IMR-90 (cell line): ENCODE results near the gene MRC2. TPM values are rescaled to one million over a fixed set of nuclear protein-coding genes. Genes with fewer than 3 reads are reported as not detected.
"Not testable (repeated sequence)": the region's sequence is repeated elsewhere in the genome, so short reads cannot be mapped to it uniquely, and the experiment has no call there.

Experiments
- ATAC-seq: fragments of 200-7000 bp; cut with Tn5 transposase; 2 replicates; pipeline ENCODE4 v1.9.1; 2020; ENCODE audit warnings: low read depth, mild to moderate bottlenecking, moderate library complexity
- BruUV-seq: library from RNA; stranded (reverse); fragments of 400-500 nt; replicated peaks from 2 replicates; lab custom pipeline; 2021; lab: Mats Ljungman, UMichigan
- CTCF ChIA-PET: fragments of 300-600 bp; formaldehyde crosslinking; extraction: SDS; loops from one replicate; lab custom pipeline; 2021; ENCODE audit warnings: antibody characterized with exemption; lab: Yijun Ruan, JAX
- POLR2A ChIA-PET: fragments of 300-600 bp; sonication (Branson Sonifier 250); formaldehyde crosslinking; loops from one replicate; lab custom pipeline; 2022; ENCODE audit warnings: antibody characterized with exemption; ENCODE audit not compliant: unreplicated experiment; lab: Charles Lee
- DNase-seq: peaks from one replicate; pipeline ENCODE4 v3.0.0; 2013
- H2AFZ ChIP-seq: replicated peaks from 2 replicates; pipeline ENCODE3; 2013; ENCODE audit warnings: low read length, mild to moderate bottlenecking; ENCODE audit not compliant: poor library complexity
- H2AK5ac ChIP-seq: 2 replicates; pipeline ENCODE4 v1.6.1; 2013; ENCODE audit warnings: low read depth, low read length, inconsistent platforms
- H2AK9ac ChIP-seq: replicated peaks from 2 replicates; pipeline ENCODE3; 2013; ENCODE audit warnings: mild to moderate bottlenecking, low read depth, low read length, moderate library complexity; ENCODE audit not compliant: poor library complexity
- H2BK120ac ChIP-seq: 2 replicates; pipeline ENCODE4 v1.6.1; 2013; ENCODE audit warnings: low read depth, low read length, inconsistent platforms
- H2BK15ac ChIP-seq: 3 replicates; pipeline ENCODE4 v1.6.1; 2013; ENCODE audit warnings: low read depth, low read length, inconsistent platforms
- H2BK20ac ChIP-seq: 2 replicates; pipeline ENCODE4 v1.6.1; 2013; ENCODE audit warnings: low read depth, mild to moderate bottlenecking, inconsistent platforms, low read length, moderate library complexity
- H2BK5ac ChIP-seq: 2 replicates; pipeline ENCODE4 v1.6.1; 2013; ENCODE audit warnings: mild to moderate bottlenecking, low read depth, low read length, inconsistent platforms; ENCODE audit not compliant: poor library complexity, severe bottlenecking
- H3K14ac ChIP-seq: replicated peaks from 2 replicates; pipeline ENCODE4 v1.6.1; 2013; ENCODE audit warnings: low read depth, low read length, inconsistent platforms
- H3K18ac ChIP-seq: 2 replicates; pipeline ENCODE4 v1.6.1; 2013; ENCODE audit warnings: low read depth, low read length, control low read depth
- H3K23ac ChIP-seq: 2 replicates; pipeline ENCODE4 v1.6.1; 2013; ENCODE audit warnings: low read depth, low read length, inconsistent platforms
- H3K27ac ChIP-seq: 2 replicates; pipeline ENCODE4 v1.5.1; 2013; ENCODE audit warnings: mild to moderate bottlenecking, control low read depth, low read length; ENCODE audit not compliant: insufficient read depth
- H3K27me3 ChIP-seq: 2 replicates; pipeline ENCODE4 v1.6.1; 2013; ENCODE audit warnings: low read length; ENCODE audit not compliant: control insufficient read depth, insufficient read depth
- H3K36me3 ChIP-seq: 2 replicates; pipeline ENCODE4 v1.6.1; 2013; ENCODE audit warnings: low read length, mixed read lengths; ENCODE audit not compliant: control insufficient read depth, insufficient read depth
- H3K4ac ChIP-seq: 2 replicates; pipeline ENCODE4 v1.6.1; 2013; ENCODE audit warnings: low read depth, low read length, inconsistent platforms
- H3K4me1 ChIP-seq: 2 replicates; pipeline ENCODE4 v1.6.1; 2013; ENCODE audit warnings: low read length, mixed read lengths; ENCODE audit not compliant: control insufficient read depth, insufficient read depth
- H3K4me2 ChIP-seq: 2 replicates; pipeline ENCODE4 v1.6.1; 2013; ENCODE audit warnings: low read depth, mild to moderate bottlenecking, control low read depth, low read length, moderate library complexity
- H3K4me3 ChIP-seq: 2 replicates; pipeline ENCODE4 v1.5.1; 2013; ENCODE audit warnings: low read depth, mild to moderate bottlenecking, control low read depth, low read length, moderate library complexity; ENCODE audit not compliant: insufficient read depth
- H3K56ac ChIP-seq: 2 replicates; pipeline ENCODE4 v1.6.1; 2013; ENCODE audit warnings: low read length, inconsistent platforms; ENCODE audit not compliant: insufficient read depth; ENCODE audit errors: extremely low read depth
- H3K79me1 ChIP-seq, 2 experiments: 2 replicates each; pipeline ENCODE4 v1.6.1; 2013; ENCODE audit warnings: low read length in 2 of 2, inconsistent platforms in 1 of 2, low read depth in 1 of 2
- H3K9ac ChIP-seq: 2 replicates; pipeline ENCODE4 v1.6.1; 2013; ENCODE audit warnings: low read depth, low read length, control low read depth
- H3K9me1 ChIP-seq: 2 replicates; pipeline ENCODE4 v1.6.1; 2013; ENCODE audit warnings: low read length, inconsistent platforms; ENCODE audit not compliant: insufficient read depth
- H3K9me3 ChIP-seq: 2 replicates; pipeline ENCODE4 v1.6.1; 2013; ENCODE audit warnings: low read length; ENCODE audit not compliant: control insufficient read depth, insufficient read depth
- H4K20me1 ChIP-seq: 2 replicates; pipeline ENCODE4 v1.6.1; 2013; ENCODE audit warnings: low read length, inconsistent platforms; ENCODE audit not compliant: insufficient read depth
- H4K5ac ChIP-seq: 2 replicates; pipeline ENCODE4 v1.6.1; 2013; ENCODE audit warnings: mild to moderate bottlenecking, low read depth, low read length, control low read depth
- H4K8ac ChIP-seq, 2 experiments: 2 replicates each; pipeline ENCODE4 v1.6.1; 2013; ENCODE audit warnings: low read depth in 2 of 2, low read length in 2 of 2, control low read depth in 1 of 2, inconsistent platforms in 1 of 2
- H4K91ac ChIP-seq: 2 replicates; pipeline ENCODE4 v1.6.1; 2013; ENCODE audit warnings: low read depth, low read length, inconsistent platforms; ENCODE audit not compliant: insufficient read depth
- WGBS, 2 experiments: methylation state at CpG; one replicate each; pipeline versions ENCODE4 v1.1.5 to v1.1.7; 2013; ENCODE audit warnings: missing lambda C conversion rate in 2 of 2; ENCODE audit not compliant: insufficient read length in 1 of 2; ENCODE audit errors: extremely low coverage in 2 of 2; 5-methylcytosine and 5-hydroxymethylcytosine counted together
- dilution Hi-C: fragments of 300-500 bp; cut with HindIII; formaldehyde crosslinking; loops from one replicate; pipeline ENCODE4 v1.14.3; 2018; ENCODE audit warnings: low sequenced_read_pairs; ENCODE audit not compliant: unreplicated experiment
- in situ Hi-C: fragments of 300-500 bp; cut with MboI; formaldehyde crosslinking; loops from 3 replicates; pipeline ENCODE4 v1.14.3; 2019; ENCODE audit warnings: low sequenced_read_pairs, inconsistent platforms, mixed read lengths
- intact Hi-C: fragments of 100-400 bp; cut with micrococcal nuclease; formaldehyde crosslinking; loops from 2 replicates; pipeline ENCODE4 v1.10.0; 2022
- polyA plus RNA-seq, 3 experiments: library from polyadenylated mRNA; depleted of rRNA; stranded (reverse); fragments of >200 nt; gene quantifications; 2 replicates each; pipeline ENCODE4 v1.2.3, GENCODE V29; 2012; ENCODE audit warnings: low replicate concordance in 1 of 3
- total RNA-seq: library from RNA; depleted of rRNA; stranded (reverse); fragments of >200 nt; gene quantifications from 2 replicates; pipeline ENCODE4 v1.2.3, GENCODE V29; 2012

The MRC2 gene
- total and polyA plus RNA-seq, 2 of the 4 experiments (the other 2 are of a cell fraction): 39.3 to 137 TPM

- DNase-seq, H3K27ac ChIP-seq, H2BK5ac ChIP-seq, POLR2A ChIA-PET, H2BK120ac ChIP-seq, ATAC-seq, H2BK15ac ChIP-seq, dilution Hi-C loops, intact Hi-C loops, H3K27me3 ChIP-seq, H3K4me3 ChIP-seq, H3K4ac ChIP-seq, H3K56ac ChIP-seq, H2AFZ ChIP-seq, H4K91ac ChIP-seq, BruUV-seq, H3K14ac ChIP-seq, H4K5ac ChIP-seq, H3K9ac ChIP-seq, H3K18ac ChIP-seq, H3K9me3 ChIP-seq, H2BK20ac ChIP-seq, H4K8ac ChIP-seq, in situ Hi-C loops, H2AK9ac ChIP-seq, H3K23ac ChIP-seq, H2AK5ac ChIP-seq, H3K4me2 ChIP-seq: not testable (repeated sequence)
- H3K36me3 ChIP-seq: peaks cover 32% of the 10 kb centered on the region
- H4K20me1 ChIP-seq: peaks cover 15% of the 10 kb centered on the region
- CTCF ChIA-PET: interaction anchor here (0.7 kb wide), 1 partner anchor 25 kb away, joined by 9 read pairs; no protein-coding TSS in a partner anchor
- WGBS, 2 experiments: no CpG with 5 or more reads among the region's 11 CpGs
- H3K4me1 ChIP-seq: peaks cover 10% of the 10 kb centered on the region
- H3K9me1 ChIP-seq: peaks cover 16% of the 10 kb centered on the region
- H3K79me1 ChIP-seq: peaks cover 27 to 37% of the 10 kb centered on the region in 2 experiments
These were observed 35.6 kb upstream of the MRC2 start for GRCh38 chr17:62591822-62592221.
